HG03139 (cell line): ENCODE measurements around the gene KCNQ4.

Experiments
- ATAC-seq: cut with Tn5 transposase; IDR thresholded peaks from one replicate; pipeline ENCODE4 v1.9.1; 2021; ENCODE audit not compliant: unreplicated experiment

Gene KCNQ4

DNA sequence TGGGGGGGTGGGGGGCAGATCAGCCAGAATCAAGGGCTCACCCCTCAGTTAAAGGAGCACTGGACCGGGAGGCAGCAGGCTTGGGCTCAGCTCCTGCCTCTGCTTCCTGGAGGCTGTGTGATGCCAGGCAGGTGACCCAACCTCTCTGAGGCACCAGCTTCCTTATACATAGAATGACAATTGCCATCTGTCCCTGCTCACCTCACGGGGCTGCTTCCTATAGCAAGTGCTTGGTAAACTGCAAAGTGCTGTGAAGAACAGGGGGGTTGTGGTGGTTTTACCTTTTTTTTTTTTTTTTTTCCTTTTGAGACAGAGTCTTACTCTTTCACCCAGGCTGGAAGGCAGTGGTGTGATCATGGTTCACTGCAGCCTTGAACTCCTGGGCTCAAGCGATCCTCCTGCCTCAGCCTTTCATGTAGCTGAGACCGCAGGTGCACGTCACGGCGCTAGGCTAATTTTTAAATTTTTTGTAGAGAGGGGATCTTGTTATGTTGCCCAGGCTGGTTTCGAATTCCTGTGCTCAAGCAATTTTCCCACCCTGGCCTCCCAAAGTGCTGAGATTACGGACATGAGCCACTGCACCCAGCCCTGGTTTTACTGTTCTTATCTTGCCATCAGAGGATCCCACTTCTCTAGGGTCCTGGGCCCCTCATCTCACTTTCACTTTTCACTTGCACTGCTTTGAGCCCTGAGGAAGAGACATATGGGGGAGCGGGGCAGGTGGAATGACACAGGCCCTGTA lies 11.6 kb downstream of the KCNQ4 start:
- ATAC-seq, result no peak

GRCh38 chr1:40795811-40796586 lies 12.4 kb downstream of the KCNQ4 start:
- ATAC-seq, result no peak

DNA sequence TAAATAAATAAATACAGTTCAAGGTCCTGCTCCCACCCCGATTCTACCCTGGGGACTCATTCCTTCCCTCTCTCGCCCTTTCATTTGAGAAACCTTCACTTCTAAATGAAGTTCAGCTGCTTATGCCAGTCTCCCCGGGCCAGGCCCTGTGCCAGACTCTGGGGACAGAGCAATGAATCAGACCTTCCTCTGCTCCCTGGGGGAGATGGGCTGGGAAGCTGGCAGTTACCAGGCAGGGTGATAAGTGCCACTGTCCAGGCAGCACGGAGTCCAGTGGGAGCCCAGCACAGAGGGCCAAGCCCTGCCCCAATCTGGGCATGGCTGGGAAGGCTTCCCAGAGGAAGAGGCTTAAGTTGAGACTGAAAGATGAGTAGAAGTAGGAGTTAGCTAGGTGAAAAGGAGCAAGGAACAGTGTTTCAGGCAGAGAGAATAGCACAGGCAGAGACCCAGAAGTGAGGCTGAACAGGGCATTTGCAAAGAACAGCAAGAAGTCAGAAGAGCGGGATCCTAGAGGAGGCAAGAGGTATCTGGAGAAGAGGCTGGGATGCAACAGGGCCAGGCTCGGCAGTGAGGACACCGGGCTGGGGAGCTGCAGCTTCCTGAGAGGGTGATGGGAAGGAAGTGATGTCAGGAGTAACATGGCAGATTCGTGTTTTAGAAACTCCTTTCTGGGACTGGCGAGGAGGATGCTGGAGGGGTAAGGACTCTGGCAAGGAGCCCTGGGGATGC lies 13.5 kb downstream of the KCNQ4 start:
- ATAC-seq, result no peak

GRCh38 chr1:40797668-40798010 lies 14.1 kb downstream of the KCNQ4 start:
- ATAC-seq, result no peak

GRCh38 chr1:40798366-40799281 lies 15.0 kb downstream of the KCNQ4 start:
- ATAC-seq, result no peak

DNA sequence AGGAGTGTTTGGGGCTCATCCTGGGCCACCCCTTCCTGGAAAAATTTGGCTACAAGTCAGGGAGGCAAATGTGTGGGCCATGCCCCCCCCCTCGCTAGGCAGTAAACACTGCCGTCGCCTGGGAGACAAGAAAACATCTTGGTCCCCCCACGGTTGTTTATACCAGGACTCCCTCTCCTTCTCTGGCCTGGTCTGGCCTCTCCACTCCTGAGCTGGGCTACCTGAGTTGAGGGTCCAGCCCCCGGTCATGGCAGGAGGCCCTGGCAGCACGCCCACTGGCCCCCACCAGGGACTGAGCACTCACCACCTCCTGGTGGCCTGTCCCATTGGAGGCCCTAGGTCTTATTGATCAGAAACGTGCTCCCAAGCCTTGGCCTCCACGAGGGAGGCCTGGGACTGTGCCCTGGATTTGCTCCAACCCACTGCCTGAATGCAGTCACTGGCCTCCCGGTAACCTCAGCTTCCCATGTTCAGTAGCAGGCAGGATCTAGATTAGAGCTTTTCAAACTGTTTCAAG lies 15.8 kb downstream of the KCNQ4 start:
- no peak for ATAC-seq

GRCh38 chr1:40801742-40802077 lies 18.1 kb downstream of the KCNQ4 start:
- ATAC-seq, result no peak

- peak; percentile 64 for ATAC-seq
These were observed 18.6 kb downstream of the KCNQ4 start for GRCh38 chr1:40802078-40802741.

DNA sequence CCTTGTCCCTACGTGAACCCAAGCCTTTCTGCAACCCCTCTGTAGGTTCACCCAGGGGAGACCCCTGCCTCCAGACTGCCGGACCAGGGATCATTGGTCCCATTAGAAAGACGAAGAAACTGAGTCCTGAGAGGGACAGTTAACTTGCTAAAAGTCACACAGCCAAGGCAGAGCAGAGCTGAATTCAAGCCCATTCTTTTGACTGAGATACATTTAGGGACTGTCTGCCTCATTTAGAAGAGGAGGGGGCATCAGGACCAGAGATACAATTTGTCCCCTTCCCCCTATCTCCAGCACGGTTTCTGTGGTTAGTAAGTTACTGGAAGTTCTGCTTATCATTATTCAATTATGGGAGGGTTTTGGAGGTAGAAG lies 19.1 kb downstream of the KCNQ4 start:
- no peak for ATAC-seq

GRCh38 chr1:40803447-40803846 lies 19.9 kb downstream of the KCNQ4 start:
- no peak for ATAC-seq

- no peak for ATAC-seq
These were observed 20.3 kb downstream of the KCNQ4 start for GRCh38 chr1:40803902-40804301.

GRCh38 chr1:40806240-40806639 lies 22.7 kb downstream of the KCNQ4 start:
- no peak for ATAC-seq

DNA sequence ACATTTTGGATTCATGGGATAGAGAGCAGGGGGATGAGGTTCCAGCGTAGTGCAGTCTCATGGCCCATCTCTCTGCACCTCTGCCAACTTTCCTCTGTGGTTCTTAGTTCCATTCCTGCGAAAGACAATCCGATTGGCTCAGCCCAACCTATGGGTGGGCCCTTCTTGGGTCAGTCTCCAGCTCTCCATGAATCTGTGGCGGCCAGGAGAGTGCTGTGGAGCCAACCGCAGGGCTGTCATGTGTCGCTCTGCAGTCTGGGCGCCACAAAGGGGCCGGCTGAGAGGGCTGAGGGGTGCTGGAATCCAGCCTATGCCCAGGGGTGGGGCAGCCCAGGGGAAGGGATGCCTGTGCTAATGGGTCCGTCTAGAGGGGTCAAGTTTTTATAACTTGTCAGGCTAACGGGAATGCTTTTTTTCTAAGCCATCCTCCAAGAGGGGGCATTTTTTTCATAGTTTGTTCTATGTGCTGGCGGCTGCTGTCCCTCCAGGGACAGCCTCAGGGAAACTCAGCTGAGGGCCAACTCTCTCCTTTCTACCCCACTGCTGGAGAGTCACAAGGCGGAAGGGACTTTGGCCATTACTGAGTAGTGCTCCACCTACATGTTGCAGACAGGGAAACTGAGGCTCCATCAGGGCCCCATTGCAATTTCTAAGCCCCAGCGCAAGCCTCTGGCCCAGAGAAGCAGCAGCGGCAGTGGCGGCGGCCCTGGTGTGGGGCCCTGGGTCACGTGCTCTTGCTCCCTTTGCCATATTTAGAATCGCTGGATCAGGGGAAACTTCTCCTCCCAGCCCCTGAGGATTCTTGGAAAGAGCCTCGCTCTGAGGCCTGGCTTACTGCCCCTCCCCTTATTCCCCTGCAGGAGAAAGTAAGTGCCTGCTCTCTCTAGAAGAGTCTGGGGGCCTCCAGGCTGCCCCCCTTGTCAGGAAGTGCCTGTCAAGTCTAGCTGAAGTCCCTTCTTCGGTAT lies 23.4 kb downstream of the KCNQ4 start:
- no peak for ATAC-seq

GRCh38 chr1:40808002-40808401 lies 24.4 kb downstream of the KCNQ4 start:
- no peak for ATAC-seq

- no peak for ATAC-seq
These were observed 24.9 kb downstream of the KCNQ4 start for GRCh38 chr1:40808444-40808843.

DNA sequence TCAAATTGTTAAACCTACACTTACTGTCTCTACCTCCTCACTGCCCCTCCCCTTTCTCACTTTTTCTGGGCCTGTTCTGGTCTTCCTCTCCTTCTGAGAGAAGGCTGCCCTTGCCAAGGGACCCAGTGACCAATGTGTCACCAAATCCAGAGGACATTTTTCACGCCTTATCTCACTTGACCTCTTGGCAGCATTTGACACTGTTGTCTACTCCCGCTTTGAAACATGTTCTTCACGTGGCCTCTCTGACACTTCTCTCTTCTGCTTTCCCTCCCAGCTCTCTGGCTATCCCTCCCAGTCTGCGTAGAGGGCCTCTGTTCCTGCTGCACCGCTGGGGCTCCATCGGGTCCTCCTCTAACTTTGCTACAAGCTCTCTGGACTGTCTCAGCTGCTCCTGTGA lies 25.3 kb downstream of the KCNQ4 start:
- no peak for ATAC-seq

GRCh38 chr1:40810927-40811326 lies 27.3 kb downstream of the KCNQ4 start:
- ATAC-seq, result no peak

DNA sequence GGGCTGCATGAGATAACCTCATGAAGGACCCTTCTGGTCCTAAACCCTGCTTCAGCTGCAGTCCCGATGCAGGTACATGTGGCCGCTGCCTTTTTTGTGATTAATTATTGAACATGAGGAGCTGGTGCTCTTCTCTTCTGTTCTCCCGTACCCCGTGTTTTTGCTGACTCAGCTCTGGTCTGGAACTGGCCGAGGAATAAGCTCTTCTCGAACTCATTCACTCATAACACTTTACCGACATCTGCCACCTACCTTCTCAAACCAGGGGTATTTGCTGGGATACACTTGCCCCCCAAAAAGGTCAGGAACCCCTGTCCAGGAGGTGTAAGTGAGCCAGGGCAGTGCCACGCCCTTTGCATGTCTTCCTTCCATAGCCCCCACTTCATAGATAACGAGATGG lies 31.8 kb downstream of the KCNQ4 start:
- ATAC-seq, result no peak

GRCh38 chr1:40817791-40818263 lies 34.2 kb downstream of the KCNQ4 start:
- no peak for ATAC-seq
